Measurements from ENCODE around the gene LRRC28.
A peak's percentile ranks its signal among the peaks of the same experiment; 100 is the strongest.

LRRC28 gene

GRCh38 chr15:99416191-99417188, 165.2 kb downstream of the LRRC28 start:
- DNase-seq (ENCODE audit: low read depth): no peak
- TF ChIP-seq CTCF (IDR thresholded peaks at IDR 0.05; ENCODE audit: low read length, missing control alignments): no peak
- H3K4me3 ChIP-seq (replicated peaks; ENCODE audit: low read depth, low read length): no peak overlapping the region

GRCh38 chr15:99421172-99421656, 169.9 kb downstream of the LRRC28 start:
- DNase-seq (ENCODE audit: low read depth): peak; percentile 42
- no peak overlapping the region for H3K4me3 ChIP-seq (replicated peaks; ENCODE audit: low read depth, low read length)
- TF ChIP-seq CTCF (IDR thresholded peaks at IDR 0.05; ENCODE audit: low read length, missing control alignments): no peak

- H3K4me3 ChIP-seq (replicated peaks; ENCODE audit: low read depth, low read length): no peak overlapping the region
- DNase-seq (ENCODE audit: low read depth): no peak
- TF ChIP-seq CTCF (IDR thresholded peaks at IDR 0.05; ENCODE audit: low read length, missing control alignments): no peak
Measured at GRCh38 chr15:99421758-99422157, 170.5 kb downstream of the LRRC28 start.

- no peak for DNase-seq (ENCODE audit: low read depth)
- no peak overlapping the region for H3K4me3 ChIP-seq (replicated peaks; ENCODE audit: low read depth, low read length)
- TF ChIP-seq CTCF (IDR thresholded peaks at IDR 0.05; ENCODE audit: low read length, missing control alignments): no peak
Measured at GRCh38 chr15:99423186-99424130, 172.2 kb downstream of the LRRC28 start.

- no peak for DNase-seq (ENCODE audit: low read depth)
- TF ChIP-seq CTCF (IDR thresholded peaks at IDR 0.05; ENCODE audit: low read length, missing control alignments): no peak
- H3K4me3 ChIP-seq (replicated peaks; ENCODE audit: low read depth, low read length): no peak overlapping the region
Measured at GRCh38 chr15:99424131-99424571, 172.9 kb downstream of the LRRC28 start.

- peak; percentile 97 for DNase-seq (ENCODE audit: low read depth)
- TF ChIP-seq CTCF (IDR thresholded peaks at IDR 0.05; ENCODE audit: low read length, missing control alignments): no peak
- H3K4me3 ChIP-seq (replicated peaks; ENCODE audit: low read depth, low read length): no peak overlapping the region
Measured at GRCh38 chr15:99424978-99425656, 173.8 kb downstream of the LRRC28 start.
